ENCODE results near the gene AP3S2. TPM values are rescaled to one million over a fixed set of nuclear protein-coding genes. Genes with fewer than 3 reads are reported as not detected.
"Not testable (repeated sequence)": the region's sequence is repeated elsewhere in the genome, so short reads cannot be mapped to it uniquely, and the experiment has no call there.

AP3S2 gene
- total RNA-seq, 1 donor from 2014 or later, result 60.5 TPM

GRCh38 chr15:89835176-89835564 lies 58.6 kb downstream of the AP3S2 start:
- no peak for TF ChIP-seq CTCF (IDR thresholded peaks at IDR 0.05; ENCODE audit: partially characterized antibody, unreplicated experiment)
- H3K36me3 Mint-ChIP-seq (ENCODE audit: unreplicated experiment), result no peaks in the 10 kb centered on the region
- H3K4me3 Mint-ChIP-seq (ENCODE audit: unreplicated experiment), result no peak overlapping the region
- H3K4me1 Mint-ChIP-seq (ENCODE audit: low read depth, unreplicated experiment), result peaks cover 2% of the 10 kb centered on the region
- no peak for DNase-seq
- H3K27me3 Mint-ChIP-seq (ENCODE audit: unreplicated experiment), result no peaks in the 10 kb centered on the region
- peaks cover under 1% of the 10 kb centered on the region for H3K9me3 Mint-ChIP-seq (ENCODE audit: unreplicated experiment)
- H3K27ac Mint-ChIP-seq (ENCODE audit: unreplicated experiment), result no peak overlapping the region

DNA sequence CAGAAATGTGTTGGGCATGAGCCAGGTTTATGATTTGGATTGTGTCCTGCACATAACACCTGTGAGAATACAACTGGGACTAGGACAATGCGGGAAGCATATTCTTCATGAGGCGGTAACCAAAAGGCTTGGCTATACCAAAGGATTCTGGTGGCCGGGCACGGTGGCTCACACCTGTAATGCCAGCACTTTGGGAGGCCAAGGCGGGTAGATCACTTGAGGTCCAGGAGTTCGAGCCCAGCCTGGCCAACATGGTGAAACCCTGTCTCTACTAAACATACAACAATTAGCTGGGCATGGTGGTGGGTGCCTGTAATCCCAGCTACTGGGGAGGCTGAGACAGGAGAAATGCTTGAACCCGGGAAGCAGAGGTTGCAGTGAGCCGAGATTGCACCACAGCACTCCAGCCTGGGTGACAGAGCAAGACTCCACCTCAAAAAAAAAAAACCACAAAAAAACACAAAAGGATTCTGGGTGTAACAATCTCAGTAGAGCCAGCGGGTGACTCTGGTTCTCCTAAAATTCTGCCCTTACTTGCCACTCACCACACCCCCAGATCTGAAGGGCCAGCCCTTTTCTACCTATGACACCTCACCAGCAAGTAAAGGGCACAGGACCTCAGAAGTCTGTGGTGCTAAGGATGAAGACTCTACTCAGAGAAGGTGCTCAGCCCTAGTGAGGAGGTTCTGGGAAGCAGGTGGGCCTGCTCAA lies 59.2 kb downstream of the AP3S2 start:
- not testable (repeated sequence) for H3K4me3 Mint-ChIP-seq (ENCODE audit: unreplicated experiment); H3K9me3 Mint-ChIP-seq (ENCODE audit: unreplicated experiment); H3K4me1 Mint-ChIP-seq (ENCODE audit: low read depth, unreplicated experiment); H3K27ac Mint-ChIP-seq (ENCODE audit: unreplicated experiment); H3K36me3 Mint-ChIP-seq (ENCODE audit: unreplicated experiment); DNase-seq; H3K27me3 Mint-ChIP-seq (ENCODE audit: unreplicated experiment)

- TF ChIP-seq CTCF (IDR thresholded peaks at IDR 0.05; ENCODE audit: partially characterized antibody, unreplicated experiment), result no peak
- DNase-seq, result no peak
- Mint-ChIP-seq H3K27me3 (ENCODE audit: unreplicated experiment) (no peaks in the 10 kb centered on the region), H3K9me3 (ENCODE audit: unreplicated experiment) (peaks cover 2% of the 10 kb centered on the region), H3K4me1 (ENCODE audit: low read depth, unreplicated experiment) (peaks cover 6% of the 10 kb centered on the region), H3K27ac (ENCODE audit: unreplicated experiment) (no peak overlapping the region), H3K36me3 (ENCODE audit: unreplicated experiment) (no peaks in the 10 kb centered on the region), H3K4me3 (ENCODE audit: unreplicated experiment) (no peak overlapping the region)
These were observed 59.8 kb downstream of the AP3S2 start for GRCh38 chr15:89833966-89834365.

GRCh38 chr15:89830639-89831038 lies 63.2 kb downstream of the AP3S2 start:
- no peaks in the 10 kb centered on the region for H3K27me3 Mint-ChIP-seq (ENCODE audit: unreplicated experiment)
- no peak for TF ChIP-seq CTCF (IDR thresholded peaks at IDR 0.05; ENCODE audit: partially characterized antibody, unreplicated experiment)

GRCh38 chr15:89829616-89830440 lies 64.0 kb downstream of the AP3S2 start:
- H3K27ac Mint-ChIP-seq (ENCODE audit: unreplicated experiment), result no peak overlapping the region

More at GRCh38 chr15:89830639-89831038, 63.2 kb downstream of the AP3S2 start:
- H3K9me3 Mint-ChIP-seq (ENCODE audit: unreplicated experiment), result peaks cover 2% of the 10 kb centered on the region
- no peak overlapping the region for H3K4me3 Mint-ChIP-seq (ENCODE audit: unreplicated experiment)
- DNase-seq, result no peak
- H3K36me3 Mint-ChIP-seq (ENCODE audit: unreplicated experiment), result no peaks in the 10 kb centered on the region
- no peak overlapping the region for H3K27ac Mint-ChIP-seq (ENCODE audit: unreplicated experiment)
- peaks cover 6% of the 10 kb centered on the region for H3K4me1 Mint-ChIP-seq (ENCODE audit: low read depth, unreplicated experiment)

More at GRCh38 chr15:89829616-89830440, 64.0 kb downstream of the AP3S2 start:
- Mint-ChIP-seq H3K4me3 (ENCODE audit: unreplicated experiment) (no peak overlapping the region), H3K36me3 (ENCODE audit: unreplicated experiment) (no peaks in the 10 kb centered on the region), H3K27me3 (ENCODE audit: unreplicated experiment) (no peaks in the 10 kb centered on the region), H3K9me3 (ENCODE audit: unreplicated experiment) (peaks cover 2% of the 10 kb centered on the region), H3K4me1 (ENCODE audit: low read depth, unreplicated experiment) (peaks cover 6% of the 10 kb centered on the region)
- no peak for TF ChIP-seq CTCF (IDR thresholded peaks at IDR 0.05; ENCODE audit: partially characterized antibody, unreplicated experiment)
- no peak for DNase-seq

All from glutamatergic neuron (in vitro differentiated cells).